Right ventricle myocardium superior (tissue), 1 donor: ENCODE results near the gene STK38. TPM values are rescaled to one million over a fixed set of nuclear protein-coding genes. Genes with fewer than 3 reads are reported as not detected.

Experiments
- ATAC-seq: fragments of 200-7000 bp; cut with Tn5 transposase; one replicate; pipeline ENCODE4 v1.9.1; 2020; ENCODE audit warnings: mild to moderate bottlenecking; ENCODE audit not compliant: poor library complexity
- DNase-seq: peaks from one replicate; pipeline ENCODE4 v3.0.0-alpha.2; 2020
- intact Hi-C: fragments of 100-400 bp; cut with DNase I; formaldehyde crosslinking; loops from one replicate; pipeline ENCODE4 v1.11.2; 2022
- total RNA-seq: library from RNA; stranded (reverse); fragmentation: NEBNext Ultra II Directional; extraction: Animal tissue kit (Norgen Biotek cat#: 25700); gene quantifications from one replicate; pipeline ENCODE4 v1.2.1, GENCODE V29; 2021
- donor health status: DM: no; HTN: yes; CAD: no; lungs with severe emphysema.

Gene STK38
- total RNA-seq, 1 donor from 2014 or later: 21.2 TPM

GRCh38 chr6:36536873-36537547, 10.3 kb downstream of the STK38 start:
- intact Hi-C loops: no loop called here
- ATAC-seq (no peak), DNase-seq (no peak)

- DNase-seq (no peak), ATAC-seq (no peak)
- intact Hi-C loops: no loop called here
These were observed 14.0 kb downstream of the STK38 start for GRCh38 chr6:36533321-36533720.

GRCh38 chr6:36526066-36526465, 21.2 kb downstream of the STK38 start:
- ATAC-seq (no peak), DNase-seq (no peak)
- intact Hi-C loops: no loop called here

GRCh38 chr6:36525346-36525745, 21.9 kb downstream of the STK38 start:
- intact Hi-C loops: no loop called here
- DNase-seq (no peak), ATAC-seq (no peak)

GRCh38 chr6:36524871-36525270, 22.4 kb downstream of the STK38 start:
- intact Hi-C loops: no loop called here
- no peak for ATAC-seq
- no peak for DNase-seq

- ATAC-seq (no peak), DNase-seq (no peak)
- intact Hi-C loops: no loop called here
These were observed 23.3 kb downstream of the STK38 start for GRCh38 chr6:36523936-36524499.

GRCh38 chr6:36523451-36523850, 23.8 kb downstream of the STK38 start:
- no peak for DNase-seq
- intact Hi-C loops: no loop called here
- no peak for ATAC-seq

GRCh38 chr6:36519352-36519751, 27.9 kb downstream of the STK38 start:
- intact Hi-C loops: no loop called here
- ATAC-seq: no peak
- no peak for DNase-seq

GRCh38 chr6:36517408-36517807, 29.9 kb downstream of the STK38 start:
- intact Hi-C loops: no loop called here
- no peak for DNase-seq
- ATAC-seq: no peak

- ATAC-seq (no peak), DNase-seq (no peak)
- intact Hi-C loops: no loop called here
These were observed 30.3 kb downstream of the STK38 start for GRCh38 chr6:36516988-36517387.

- DNase-seq (no peak), ATAC-seq (no peak)
- intact Hi-C loops: no loop called here
These were observed 30.7 kb downstream of the STK38 start for GRCh38 chr6:36516559-36516958.

GRCh38 chr6:36515844-36516243, 31.4 kb downstream of the STK38 start:
- ATAC-seq (no peak), DNase-seq (no peak)
- intact Hi-C loops: no loop called here

GRCh38 chr6:36514554-36515456, 32.5 kb downstream of the STK38 start:
- ATAC-seq (peak; percentile 36), DNase-seq (no peak)
- intact Hi-C loops: no loop called here

- intact Hi-C loops: no loop called here
- ATAC-seq (no peak), DNase-seq (no peak)
These were observed 36.9 kb downstream of the STK38 start for GRCh38 chr6:36510365-36510764.

- no peak for DNase-seq
- no peak for ATAC-seq
- intact Hi-C loops: no loop called here
These were observed 38.7 kb downstream of the STK38 start for GRCh38 chr6:36508532-36508931.

- ATAC-seq (no peak), DNase-seq (no peak)
- intact Hi-C loops: no loop called here
These were observed 40.7 kb downstream of the STK38 start for GRCh38 chr6:36506611-36507010.

GRCh38 chr6:36505744-36506534, 41.3 kb downstream of the STK38 start:
- DNase-seq: no peak
- intact Hi-C loops: no loop called here
- no peak for ATAC-seq

GRCh38 chr6:36504982-36505381, 42.3 kb downstream of the STK38 start:
- ATAC-seq (no peak), DNase-seq (no peak)
- intact Hi-C loops: no loop called here

- intact Hi-C loops: no loop called here
- ATAC-seq (no peak), DNase-seq (no peak)
These were observed 43.1 kb downstream of the STK38 start for GRCh38 chr6:36504181-36504580.
